HCT116 (cell line): ENCODE data around the gene DGAT2. TPM values are rescaled to one million over a fixed set of nuclear protein-coding genes. Genes with fewer than 3 reads are reported as not detected.
A peak's percentile ranks its signal among the peaks of the same experiment; 100 is the strongest.

Source experiments
- ATAC-seq: fragments of 200-7000 bp; cut with Tn5 transposase; 2 replicates; pipeline ENCODE4 v1.9.1; 2020; ENCODE audit warnings: mild to moderate bottlenecking, moderate library complexity
- BruUV-seq: library from RNA; stranded (reverse); fragments of 400-500 nt; replicated peaks from 2 replicates; lab custom pipeline; 2021; lab: Mats Ljungman, UMichigan
- CTCF ChIA-PET: fragments of 300-600 bp; sonication (Branson Sonifier 250); formaldehyde crosslinking; loops from one replicate; lab custom pipeline; 2021; ENCODE audit warnings: antibody characterized with exemption; lab: Charles Lee
- POLR2A ChIA-PET: fragments of 300-600, 350-600 bp; sonication (Branson Sonifier 250); formaldehyde crosslinking; loops from one replicate; lab custom pipeline; 2021; ENCODE audit warnings: antibody characterized with exemption; lab: Charles Lee
- RAD21 ChIA-PET, 2 experiments: fragments of 300-600 bp; sonication (Branson Sonifier 250); formaldehyde crosslinking; loops; one replicate each; lab custom pipeline; 2023; ENCODE audit warnings: low total read pairs in 2 of 2; ENCODE audit not compliant: uncharacterized antibody in 2 of 2, unreplicated experiment in 2 of 2, low non-redundant PET in 1 of 2; lab: Charles Lee
- DNase-seq: peaks from one replicate; pipeline ENCODE4 v3.0.0-alpha.2; 2010; ENCODE audit warnings: low read depth, low spot score
- H2AFZ ChIP-seq: fragments of 200-600 bp; shearing (Covaris generic), sonication (generic); 2 replicates; pipeline ENCODE4 v1.6.1; 2017; ENCODE audit warnings: low read depth, mixed run types, mixed read lengths, antibody characterized with exemption, low read length; ENCODE audit not compliant: poor library complexity, severe bottlenecking
- H3K27ac ChIP-seq: 2 replicates; pipeline ENCODE4 v1.5.1; 2012; ENCODE audit warnings: low read depth, low read length
- H3K27me3 ChIP-seq: fragments of 200-600 bp; sonication (generic); 2 replicates; pipeline ENCODE4 v1.6.1; 2016; ENCODE audit warnings: mixed run types, low read length, mixed read lengths; ENCODE audit not compliant: insufficient read depth
- H3K36me3 ChIP-seq, 2 experiments: fragments of 200-500 bp in 1 of 2; fragments of 200-600 bp in 1 of 2; sonication (Bioruptor generic) in 1 of 2; sonication (generic) in 1 of 2; 2 replicates each; pipeline versions ENCODE4 v1.5.1 to v1.6.1; 2014 to 2016; ENCODE audit warnings: low read length in 2 of 2, inconsistent platforms in 1 of 2, mixed read lengths in 1 of 2, mixed run types in 1 of 2; ENCODE audit not compliant: insufficient read depth in 2 of 2, control insufficient read depth in 1 of 2
- H3K4me1 ChIP-seq, 2 experiments: fragments of 200-600 bp in 1 of 2; sonication (generic) in 1 of 2; 2 replicates each; pipeline versions ENCODE4 v1.5.1 to v1.6.1; 2012 to 2017; ENCODE audit warnings: low read length in 2 of 2, inconsistent platforms in 1 of 2, mild to moderate bottlenecking in 1 of 2, mixed read lengths in 1 of 2, mixed run types in 1 of 2, moderate library complexity in 1 of 2; ENCODE audit not compliant: insufficient read depth in 2 of 2, control insufficient read depth in 1 of 2
- H3K4me2 ChIP-seq: fragments of 200-600 bp; sonication (generic); 2 replicates; pipeline ENCODE4 v1.6.1; 2017; ENCODE audit warnings: mixed run types, low read length, mixed read lengths
- H3K4me3 ChIP-seq, 2 experiments: fragments of 200-600 bp in 1 of 2; sonication (generic) in 1 of 2; replicated peaks in 1 of 2; 2 replicates each; pipeline ENCODE4 v1.5.1; 2011 to 2016; ENCODE audit warnings: low read length in 2 of 2, control low read depth in 1 of 2, low read depth in 1 of 2, mild to moderate bottlenecking in 1 of 2, mixed read lengths in 1 of 2, mixed run types in 1 of 2
- H3K79me2 ChIP-seq: fragments of 200-600 bp; sonication (generic); 2 replicates; pipeline ENCODE4 v1.6.1; 2017; ENCODE audit warnings: mild to moderate bottlenecking, mixed run types, low read length, moderate library complexity, mixed read lengths; ENCODE audit not compliant: insufficient read depth
- H3K9ac ChIP-seq: fragments of 200-600 bp; sonication (generic); 2 replicates; pipeline ENCODE4 v1.6.1; 2016; ENCODE audit warnings: low read length, mixed read lengths
- H3K9me2 ChIP-seq: fragments of 200-600 bp; sonication (generic), shearing (Covaris generic); 2 replicates; pipeline ENCODE4 v1.6.1; 2017; ENCODE audit warnings: mixed run types, mild to moderate bottlenecking, moderate library complexity; ENCODE audit not compliant: insufficient read depth
- H3K9me3 ChIP-seq, 2 experiments: fragments of 200-500 bp in 1 of 2; fragments of 200-600 bp in 1 of 2; sonication (Bioruptor generic) in 1 of 2; sonication (generic) in 1 of 2; 2 replicates each; pipeline ENCODE4 v1.6.1; 2014 to 2017; ENCODE audit warnings: low read length in 2 of 2, mixed read lengths in 2 of 2, inconsistent platforms in 1 of 2, low read depth in 1 of 2, mild to moderate bottlenecking in 1 of 2, mixed run types in 1 of 2, moderate library complexity in 1 of 2; ENCODE audit not compliant: control insufficient read depth in 1 of 2, insufficient read depth in 1 of 2
- H4K20me1 ChIP-seq: fragments of 200-600 bp; sonication (generic), shearing (Covaris generic); 2 replicates; pipeline ENCODE4 v1.6.1; 2017; ENCODE audit warnings: mixed run types, mild to moderate bottlenecking, moderate library complexity; ENCODE audit not compliant: insufficient read depth
- ATF3 ChIP-seq: IDR thresholded peaks from 2 replicates; pipeline ENCODE4 v1.6.1; 2012
- CEBPB ChIP-seq: IDR thresholded peaks from 2 replicates; pipeline ENCODE4 v1.6.1; 2012; ENCODE audit warnings: low read depth
- CTCF ChIP-seq, 3 experiments: fragments of 200-600 bp in 1 of 3; sonication (generic) in 1 of 3; IDR thresholded peaks in 2 of 3; conservative IDR thresholded peaks in 1 of 3; 2 replicates each; pipeline ENCODE4 v1.5.1; 2012 to 2017; ENCODE audit warnings: low read depth in 2 of 3, low read length in 2 of 3, antibody characterized with exemption in 1 of 3, borderline replicate concordance in 1 of 3, control low read depth in 1 of 3, mild to moderate bottlenecking in 1 of 3, mixed read lengths in 1 of 3, mixed run types in 1 of 3, moderate library complexity in 1 of 3; ENCODE audit not compliant: insufficient read depth in 1 of 3
- EGR1 ChIP-seq: IDR thresholded peaks from 2 replicates; pipeline ENCODE4 v1.6.1; 2012; ENCODE audit warnings: low read depth
- EZH2phosphoT487 ChIP-seq: fragments of 200-600 bp; IDR thresholded peaks from 2 replicates; pipeline ENCODE4 v1.6.1; 2018; ENCODE audit warnings: antibody characterized with exemption, borderline replicate concordance
- FOSL1 ChIP-seq: IDR thresholded peaks from 2 replicates; pipeline ENCODE4 v1.6.1; 2012; ENCODE audit warnings: low read depth
- JUND ChIP-seq: IDR thresholded peaks from 2 replicates; pipeline ENCODE4 v1.6.1; 2012
- POLR2A ChIP-seq: IDR thresholded peaks from 2 replicates; pipeline ENCODE4 v1.7.0; 2011; ENCODE audit warnings: borderline replicate concordance; ENCODE audit not compliant: insufficient read depth, insufficient read length; ENCODE audit errors: extremely low read depth
- POLR2AphosphoS5 ChIP-seq: IDR thresholded peaks from 2 replicates; pipeline ENCODE4 v1.6.1; 2011; ENCODE audit warnings: mild to moderate bottlenecking, low read depth, low read length, moderate library complexity
- TCF7L2 ChIP-seq: IDR thresholded peaks from 2 replicates; pipeline ENCODE4 v1.7.0; 2011; ENCODE audit warnings: borderline replicate concordance, inconsistent platforms; ENCODE audit not compliant: insufficient read depth, insufficient read length; ENCODE audit errors: extremely low read depth
- YY1 ChIP-seq: IDR thresholded peaks from 2 replicates; pipeline ENCODE4 v1.6.1; 2011; ENCODE audit warnings: low read length, low read depth, moderate library complexity, mild to moderate bottlenecking; ENCODE audit not compliant: insufficient replicate concordance; ENCODE audit errors: extremely low read depth
- ZFX ChIP-seq: fragments of 450-650 bp; IDR thresholded peaks from 2 replicates; pipeline ENCODE4 v1.6.1; 2017
- ZNF274 ChIP-seq: fragments of 200-500 bp; sonication (Bioruptor generic); IDR thresholded peaks from 2 replicates; pipeline ENCODE4 v1.6.1; 2014; ENCODE audit warnings: mild to moderate bottlenecking, low read depth, low read length, inconsistent platforms
- intact Hi-C: fragments of 100-400 bp; cut with micrococcal nuclease; formaldehyde crosslinking; loops from 2 replicates; pipeline ENCODE4 v1.10.0; 2022
- total RNA-seq: library from RNA; stranded (reverse); gene quantifications from one replicate; pipeline ENCODE4 v1.2.1, GENCODE V29; 2021; ENCODE audit not compliant: unreplicated experiment
- TF ChIP-seq, protein P1 (sequence below): IDR thresholded peaks from 2 replicates; pipeline ENCODE4 v1.6.1; 2012; ENCODE audit warnings: low read depth

Gene DGAT2
- total RNA-seq, 1 experiment from 2014 or later, result 2.4 TPM

DNA sequence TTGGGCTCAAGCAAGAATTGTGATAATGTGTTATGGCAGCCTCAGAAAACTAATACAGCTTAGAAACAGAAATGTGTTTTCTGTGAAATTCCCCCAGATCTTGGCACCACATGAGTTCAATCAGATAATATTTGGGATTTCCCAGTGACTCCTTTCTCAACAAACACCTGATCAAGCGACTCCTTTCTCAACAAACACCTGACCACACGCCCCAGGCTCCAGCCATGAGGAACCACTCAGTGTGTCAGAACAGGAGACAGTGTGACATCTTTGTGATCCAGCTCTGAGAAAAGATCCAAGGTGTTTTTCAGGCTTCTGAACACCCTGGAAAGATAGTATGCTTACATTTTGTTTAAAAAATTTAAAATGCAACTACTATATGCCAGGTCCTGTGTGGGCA is 44.5 kb downstream of the DGAT2 start (continued):
- TF ChIP-seq POLR2AphosphoS5 (no peak), ZFX (no peak), TCF7L2 (no peak), ATF3 (no peak), FOSL1 (no peak), JUND (no peak), POLR2A (no peak)

GRCh38 chr11:75813622-75814039 is 45.1 kb downstream of the DGAT2 start:
- RAD21 ChIA-PET, result interaction anchor here in 1 of 2 experiments (0.7 kb wide), 1 partner anchor 377 kb away, joined by 4 read pairs; no protein-coding TSS in a partner anchor
- CTCF ChIA-PET, result interaction anchor here (0.8 to 1.4 kb wide), 2 partner anchors 10 to 55 kb away, joined by 3 to 10 read pairs; no protein-coding TSS in a partner anchor
- BruUV-seq, result no TSS peak
- intact Hi-C loops, result no loop called here
- no peak for TF ChIP-seq CTCF (IDR thresholded peaks at IDR 0.05 in 2 of 3, conservative IDR thresholded peaks at IDR 0.05 in 1 of 3; ENCODE audit: borderline replicate concordance in 1 of 3, insufficient read depth in 1 of 3, low read depth in 2 of 3, low read length in 2 of 3)
- TF ChIP-seq TCF7L2, result no peak
- no peak for TF ChIP-seq ZNF274
- no peak for TF ChIP-seq CEBPB
- TF ChIP-seq YY1, result no peak
- TF ChIP-seq, protein P1, sequence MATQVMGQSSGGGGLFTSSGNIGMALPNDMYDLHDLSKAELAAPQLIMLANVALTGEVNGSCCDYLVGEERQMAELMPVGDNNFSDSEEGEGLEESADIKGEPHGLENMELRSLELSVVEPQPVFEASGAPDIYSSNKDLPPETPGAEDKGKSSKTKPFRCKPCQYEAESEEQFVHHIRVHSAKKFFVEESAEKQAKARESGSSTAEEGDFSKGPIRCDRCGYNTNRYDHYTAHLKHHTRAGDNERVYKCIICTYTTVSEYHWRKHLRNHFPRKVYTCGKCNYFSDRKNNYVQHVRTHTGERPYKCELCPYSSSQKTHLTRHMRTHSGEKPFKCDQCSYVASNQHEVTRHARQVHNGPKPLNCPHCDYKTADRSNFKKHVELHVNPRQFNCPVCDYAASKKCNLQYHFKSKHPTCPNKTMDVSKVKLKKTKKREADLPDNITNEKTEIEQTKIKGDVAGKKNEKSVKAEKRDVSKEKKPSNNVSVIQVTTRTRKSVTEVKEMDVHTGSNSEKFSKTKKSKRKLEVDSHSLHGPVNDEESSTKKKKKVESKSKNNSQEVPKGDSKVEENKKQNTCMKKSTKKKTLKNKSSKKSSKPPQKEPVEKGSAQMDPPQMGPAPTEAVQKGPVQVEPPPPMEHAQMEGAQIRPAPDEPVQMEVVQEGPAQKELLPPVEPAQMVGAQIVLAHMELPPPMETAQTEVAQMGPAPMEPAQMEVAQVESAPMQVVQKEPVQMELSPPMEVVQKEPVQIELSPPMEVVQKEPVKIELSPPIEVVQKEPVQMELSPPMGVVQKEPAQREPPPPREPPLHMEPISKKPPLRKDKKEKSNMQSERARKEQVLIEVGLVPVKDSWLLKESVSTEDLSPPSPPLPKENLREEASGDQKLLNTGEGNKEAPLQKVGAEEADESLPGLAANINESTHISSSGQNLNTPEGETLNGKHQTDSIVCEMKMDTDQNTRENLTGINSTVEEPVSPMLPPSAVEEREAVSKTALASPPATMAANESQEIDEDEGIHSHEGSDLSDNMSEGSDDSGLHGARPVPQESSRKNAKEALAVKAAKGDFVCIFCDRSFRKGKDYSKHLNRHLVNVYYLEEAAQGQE, result no peak
- TF ChIP-seq POLR2A, result no peak
- no peak for TF ChIP-seq EZH2phosphoT487
- no peak for TF ChIP-seq EGR1
- H3K9me3 ChIP-seq, result no peaks in the 10 kb centered on the region
- ATAC-seq, result no peak
- POLR2A ChIA-PET, result no interaction called here
- H2AFZ ChIP-seq, result no peak overlapping the region
- H3K9ac ChIP-seq, result peak overlapping the region; percentile 81
- DNase-seq, result no peak
- no peaks in the 10 kb centered on the region for H4K20me1 ChIP-seq
- peak overlapping the region; percentile 68 to 90 for H3K4me3 ChIP-seq
- peak overlapping the region; percentile 83 for H3K4me2 ChIP-seq
- H3K79me2 ChIP-seq, result peaks cover 7% of the 10 kb centered on the region; the same call in 1 of the 2 replicates
- H3K4me1 ChIP-seq, result peaks cover 22 to 33% of the 10 kb centered on the region in 2 experiments
- H3K27me3 ChIP-seq, result no peaks in the 10 kb centered on the region
- H3K27ac ChIP-seq, result peak overlapping the region; percentile 47
- no peaks in the 10 kb centered on the region for H3K36me3 ChIP-seq
- no peaks in the 10 kb centered on the region for H3K9me2 ChIP-seq
